Loucy (cell line): ENCODE measurements around the gene NOL9.

Experiments used
- H2AFZ ChIP-seq: fragments of 200-600 bp; sonication (generic); 2 replicates; pipeline ENCODE4 v1.6.0; 2016; ENCODE audit warnings: antibody characterized with exemption, mild to moderate bottlenecking, low read length, moderate library complexity
- H3F3A ChIP-seq: fragments of 200-600 bp; 2 replicates; pipeline ENCODE4 v1.6.0; 2016; ENCODE audit warnings: antibody characterized with exemption, low read depth, mild to moderate bottlenecking
- H3K27me3 ChIP-seq: fragments of 200-600 bp; sonication (generic); 2 replicates; pipeline ENCODE4 v1.6.1; 2014; ENCODE audit warnings: low read length, mild to moderate bottlenecking; ENCODE audit not compliant: insufficient read depth, poor library complexity, severe bottlenecking
- H3K36me3 ChIP-seq: fragments of 200-600 bp; sonication (generic); 2 replicates; pipeline ENCODE4 v1.6.1; 2016; ENCODE audit warnings: low read length; ENCODE audit not compliant: insufficient read depth
- H3K4me1 ChIP-seq: fragments of 200-600 bp; sonication (generic); 2 replicates; pipeline ENCODE4 v1.5.1; 2014; ENCODE audit warnings: low read length, mild to moderate bottlenecking; ENCODE audit not compliant: insufficient read depth, poor library complexity, severe bottlenecking
- H3K4me2 ChIP-seq: fragments of 200-600 bp; sonication (generic); 2 replicates; pipeline ENCODE4 v1.6.0; 2014; ENCODE audit warnings: antibody characterized with exemption, low read length, low read depth, mild to moderate bottlenecking; ENCODE audit not compliant: poor library complexity, severe bottlenecking
- H3K4me3 ChIP-seq: fragments of 200-600 bp; sonication (generic); 2 replicates; pipeline ENCODE4 v1.5.1; 2014; ENCODE audit warnings: low read length, mild to moderate bottlenecking, mixed read lengths; ENCODE audit not compliant: poor library complexity, severe bottlenecking
- H3K79me2 ChIP-seq: fragments of 200-600 bp; sonication (generic); 2 replicates; pipeline ENCODE4 v1.6.1; 2014; ENCODE audit warnings: low read length; ENCODE audit not compliant: insufficient read depth
- H3K9ac ChIP-seq: fragments of 200-600 bp; sonication (generic); 2 replicates; pipeline ENCODE4 v1.6.0; 2014; ENCODE audit warnings: mild to moderate bottlenecking, low read depth, low read length, moderate library complexity; ENCODE audit not compliant: poor library complexity, severe bottlenecking
- H3K9me2 ChIP-seq: fragments of 200-600 bp; sonication (generic); replicated peaks from 2 replicates; pipeline ENCODE4 v1.6.1; 2016; ENCODE audit warnings: low read depth, low read length, mixed read lengths
- H3K9me3 ChIP-seq: fragments of 200-600 bp; sonication (generic); 2 replicates; pipeline ENCODE4 v1.6.1; 2014; ENCODE audit warnings: mild to moderate bottlenecking, antibody characterized with exemption, low read length, low read depth; ENCODE audit not compliant: insufficient read depth
- H4K20me1 ChIP-seq: fragments of 200-600 bp; sonication (generic); 2 replicates; pipeline ENCODE4 v1.6.0; 2014; ENCODE audit warnings: antibody characterized with exemption, low read length, mild to moderate bottlenecking; ENCODE audit not compliant: insufficient read depth, poor library complexity, severe bottlenecking
- EZH2phosphoT487 ChIP-seq: fragments of 200-600 bp; IDR thresholded peaks from 2 replicates; pipeline ENCODE4 v1.6.1; 2018; ENCODE audit warnings: antibody characterized with exemption, mild to moderate bottlenecking, moderate library complexity, borderline replicate concordance
- TF ChIP-seq, protein P1 (sequence below): fragments of 200-600 bp; sonication (generic); conservative IDR thresholded peaks from 2 replicates; pipeline ENCODE4 v1.5.1; 2014; ENCODE audit warnings: mild to moderate bottlenecking, antibody characterized with exemption, low read length

The NOL9 gene

GRCh38 chr1:6545276-6546112 lies 8.8 kb downstream of the NOL9 start:
- no peaks in the 10 kb centered on the region for H3K9me2 ChIP-seq
- peaks cover 63% of the 10 kb centered on the region for H3K36me3 ChIP-seq
- H2AFZ ChIP-seq, result no peak overlapping the region
- no peaks in the 10 kb centered on the region for H3F3A ChIP-seq
- no peaks in the 10 kb centered on the region for H3K4me1 ChIP-seq
- H4K20me1 ChIP-seq, result no peaks in the 10 kb centered on the region
- H3K9me3 ChIP-seq, result no peaks in the 10 kb centered on the region
- no peak overlapping the region for H3K4me3 ChIP-seq
- TF ChIP-seq, protein P1, sequence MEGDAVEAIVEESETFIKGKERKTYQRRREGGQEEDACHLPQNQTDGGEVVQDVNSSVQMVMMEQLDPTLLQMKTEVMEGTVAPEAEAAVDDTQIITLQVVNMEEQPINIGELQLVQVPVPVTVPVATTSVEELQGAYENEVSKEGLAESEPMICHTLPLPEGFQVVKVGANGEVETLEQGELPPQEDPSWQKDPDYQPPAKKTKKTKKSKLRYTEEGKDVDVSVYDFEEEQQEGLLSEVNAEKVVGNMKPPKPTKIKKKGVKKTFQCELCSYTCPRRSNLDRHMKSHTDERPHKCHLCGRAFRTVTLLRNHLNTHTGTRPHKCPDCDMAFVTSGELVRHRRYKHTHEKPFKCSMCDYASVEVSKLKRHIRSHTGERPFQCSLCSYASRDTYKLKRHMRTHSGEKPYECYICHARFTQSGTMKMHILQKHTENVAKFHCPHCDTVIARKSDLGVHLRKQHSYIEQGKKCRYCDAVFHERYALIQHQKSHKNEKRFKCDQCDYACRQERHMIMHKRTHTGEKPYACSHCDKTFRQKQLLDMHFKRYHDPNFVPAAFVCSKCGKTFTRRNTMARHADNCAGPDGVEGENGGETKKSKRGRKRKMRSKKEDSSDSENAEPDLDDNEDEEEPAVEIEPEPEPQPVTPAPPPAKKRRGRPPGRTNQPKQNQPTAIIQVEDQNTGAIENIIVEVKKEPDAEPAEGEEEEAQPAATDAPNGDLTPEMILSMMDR, result no peak
- TF ChIP-seq EZH2phosphoT487, result no peak
- H3K27me3 ChIP-seq, result no peaks in the 10 kb centered on the region
- H3K4me2 ChIP-seq, result no peak overlapping the region
- H3K79me2 ChIP-seq, result peaks cover 3% of the 10 kb centered on the region; the same call in 1 of the 2 replicates
- no peak overlapping the region for H3K9ac ChIP-seq

GRCh38 chr1:6544831-6545230 lies 9.5 kb downstream of the NOL9 start:
- Histone ChIP-seq H4K20me1 (no peaks in the 10 kb centered on the region), H3K4me1 (no peaks in the 10 kb centered on the region), H3K4me2 (no peak overlapping the region), H3K4me3 (no peak overlapping the region), H3K9me2 (no peaks in the 10 kb centered on the region), H3F3A (no peaks in the 10 kb centered on the region), H3K9ac (no peak overlapping the region), H3K36me3 (peaks cover 57% of the 10 kb centered on the region), H3K79me2 (no peaks in the 10 kb centered on the region), H3K27me3 (no peaks in the 10 kb centered on the region), H3K9me3 (no peaks in the 10 kb centered on the region), H2AFZ (no peak overlapping the region)
- TF ChIP-seq, protein P1, result no peak
- TF ChIP-seq EZH2phosphoT487, result no peak

DNA sequence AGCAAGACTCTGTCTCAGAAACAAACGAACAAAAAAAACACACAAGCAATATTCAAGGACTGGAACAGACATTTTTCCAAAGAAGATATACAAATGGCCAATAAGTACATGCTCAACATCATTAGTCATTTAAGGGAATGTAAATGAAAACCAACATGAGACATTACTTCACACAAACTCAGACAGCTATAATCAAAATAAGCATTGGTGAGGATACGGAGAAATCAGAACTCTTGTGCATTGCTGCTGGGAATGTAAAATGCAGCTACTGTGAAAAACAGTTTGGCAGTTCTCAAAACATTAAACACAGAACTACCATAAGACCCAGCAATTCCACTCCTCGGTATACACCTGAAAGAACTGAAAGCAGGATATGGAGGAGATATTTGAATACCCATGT lies 15.4 kb downstream of the NOL9 start:
- TF ChIP-seq EZH2phosphoT487, result no peak
- TF ChIP-seq, protein P1, result no peak
- Histone ChIP-seq H3K36me3 (peaks cover 30% of the 10 kb centered on the region; the same call in 1 of the 2 replicates), H4K20me1 (peaks cover 5% of the 10 kb centered on the region)

More for the DNA sequence above, 15.4 kb downstream of the NOL9 start:
- Histone ChIP-seq H3K79me2 (no peaks in the 10 kb centered on the region), H3K9me3 (no peaks in the 10 kb centered on the region), H3K4me2 (no peak overlapping the region), H3F3A (no peaks in the 10 kb centered on the region), H2AFZ (no peak overlapping the region), H3K9ac (no peak overlapping the region), H3K27me3 (no peaks in the 10 kb centered on the region), H3K9me2 (no peaks in the 10 kb centered on the region), H3K4me3 (no peak overlapping the region), H3K4me1 (no peaks in the 10 kb centered on the region)
